ENCODE data around the gene CGB8.
"Not testable (repeated sequence)": the region's sequence is repeated elsewhere in the genome, so short reads cannot be mapped to it uniquely, and the experiment has no call there.

Gene CGB8

GRCh38 chr19:49042666-49043065, 6.2 kb downstream of the CGB8 start:
- not testable (repeated sequence) for H3K79me2 ChIP-seq (ENCODE audit: insufficient read depth, low read length); H4K20me1 ChIP-seq (ENCODE audit: insufficient read depth, low read length); H3K27me3 ChIP-seq (ENCODE audit: insufficient read depth, low read length, poor library complexity); DNase-seq; H3K4me3 ChIP-seq (ENCODE audit: low read depth in 1 of 2, low read length in 2 of 2); H3K4me2 ChIP-seq (ENCODE audit: insufficient read depth, low read length); H3K9ac ChIP-seq (ENCODE audit: low read depth, low read length); H2AFZ ChIP-seq (ENCODE audit: low read depth, low read length); H3K9me3 ChIP-seq (ENCODE audit: insufficient read depth, low read length, severe bottlenecking); H3K36me3 ChIP-seq (ENCODE audit: insufficient read depth, low read length); ATAC-seq (ENCODE audit: insufficient read depth, low read depth); H3K4me1 ChIP-seq (ENCODE audit: insufficient read depth, low read length); H3K27ac ChIP-seq (ENCODE audit: low read length)

GRCh38 chr19:49042177-49042576, 6.7 kb downstream of the CGB8 start:
- Histone ChIP-seq H3K9me3 (ENCODE audit: insufficient read depth, low read length, severe bottlenecking) (no peaks in the 10 kb centered on the region), H3K4me2 (ENCODE audit: insufficient read depth, low read length) (no peak overlapping the region), H3K27me3 (ENCODE audit: insufficient read depth, low read length, poor library complexity) (no peaks in the 10 kb centered on the region), H4K20me1 (ENCODE audit: insufficient read depth, low read length) (no peaks in the 10 kb centered on the region), H3K9ac (ENCODE audit: low read depth, low read length) (no peak overlapping the region), H3K79me2 (ENCODE audit: insufficient read depth, low read length) (no peaks in the 10 kb centered on the region), H3K36me3 (ENCODE audit: insufficient read depth, low read length) (no peaks in the 10 kb centered on the region), H3K4me1 (ENCODE audit: insufficient read depth, low read length) (no peaks in the 10 kb centered on the region), H3K27ac (ENCODE audit: low read length) (no peak overlapping the region), H3K4me3 (ENCODE audit: low read depth in 1 of 2, low read length in 2 of 2) (no peak overlapping the region), H2AFZ (ENCODE audit: low read depth, low read length) (no peak overlapping the region)
- ATAC-seq (ENCODE audit: insufficient read depth, low read depth) (no peak), DNase-seq (no peak)
- TF ChIP-seq CTCF (IDR thresholded peaks at IDR 0.05; ENCODE audit: borderline replicate concordance, extremely low read depth, low read length, poor library complexity, severe bottlenecking) (no peak), EZH2 (IDR thresholded peaks at IDR 0.05; ENCODE audit: borderline replicate concordance, low read depth, low read length, severe bottlenecking) (no peak)

- not testable (repeated sequence) for H3K36me3 ChIP-seq (ENCODE audit: insufficient read depth, low read length); H2AFZ ChIP-seq (ENCODE audit: low read depth, low read length); H3K4me1 ChIP-seq (ENCODE audit: insufficient read depth, low read length); H3K9ac ChIP-seq (ENCODE audit: low read depth, low read length); ATAC-seq (ENCODE audit: insufficient read depth, low read depth); H3K9me3 ChIP-seq (ENCODE audit: insufficient read depth, low read length, severe bottlenecking); H3K4me3 ChIP-seq (ENCODE audit: low read depth in 1 of 2, low read length in 2 of 2); DNase-seq; H3K4me2 ChIP-seq (ENCODE audit: insufficient read depth, low read length); H3K79me2 ChIP-seq (ENCODE audit: insufficient read depth, low read length); H3K27ac ChIP-seq (ENCODE audit: low read length); H3K27me3 ChIP-seq (ENCODE audit: insufficient read depth, low read length, poor library complexity); H4K20me1 ChIP-seq (ENCODE audit: insufficient read depth, low read length)
Observed at GRCh38 chr19:49039736-49040135, 9.2 kb downstream of the CGB8 start.

- not testable (repeated sequence) for H3K9ac ChIP-seq (ENCODE audit: low read depth, low read length); H3K27ac ChIP-seq (ENCODE audit: low read length); H2AFZ ChIP-seq (ENCODE audit: low read depth, low read length); H4K20me1 ChIP-seq (ENCODE audit: insufficient read depth, low read length); H3K4me3 ChIP-seq (ENCODE audit: low read depth in 1 of 2, low read length in 2 of 2); H3K36me3 ChIP-seq (ENCODE audit: insufficient read depth, low read length); ATAC-seq (ENCODE audit: insufficient read depth, low read depth); DNase-seq; H3K27me3 ChIP-seq (ENCODE audit: insufficient read depth, low read length, poor library complexity); H3K79me2 ChIP-seq (ENCODE audit: insufficient read depth, low read length); H3K4me2 ChIP-seq (ENCODE audit: insufficient read depth, low read length); H3K4me1 ChIP-seq (ENCODE audit: insufficient read depth, low read length); H3K9me3 ChIP-seq (ENCODE audit: insufficient read depth, low read length, severe bottlenecking)
Observed at GRCh38 chr19:49038557-49039276, 10.2 kb downstream of the CGB8 start.

- H3K4me1 ChIP-seq (ENCODE audit: insufficient read depth, low read length); H3K9ac ChIP-seq (ENCODE audit: low read depth, low read length); H4K20me1 ChIP-seq (ENCODE audit: insufficient read depth, low read length); H3K4me3 ChIP-seq (ENCODE audit: low read depth in 1 of 2, low read length in 2 of 2); H3K27me3 ChIP-seq (ENCODE audit: insufficient read depth, low read length, poor library complexity); H3K4me2 ChIP-seq (ENCODE audit: insufficient read depth, low read length); H3K27ac ChIP-seq (ENCODE audit: low read length); H3K79me2 ChIP-seq (ENCODE audit: insufficient read depth, low read length); DNase-seq; H2AFZ ChIP-seq (ENCODE audit: low read depth, low read length); ATAC-seq (ENCODE audit: insufficient read depth, low read depth); H3K36me3 ChIP-seq (ENCODE audit: insufficient read depth, low read length); H3K9me3 ChIP-seq (ENCODE audit: insufficient read depth, low read length, severe bottlenecking): not testable (repeated sequence)
Observed at GRCh38 chr19:49038111-49038510, 10.8 kb downstream of the CGB8 start.
